ENCODE measurements around the gene C1orf159. TPM values are rescaled to one million over a fixed set of nuclear protein-coding genes. Genes with fewer than 3 reads are reported as not detected.

C1orf159 gene
- total and polyA plus RNA-seq, 9 of the 15 experiments (the other 6 are each of a cell fraction or from before 2014, with no cell fraction given), result 0.28 to 54.9 (median 10.6) TPM

- TF ChIP-seq ATF6 (CRISPR knock-in tag; IDR thresholded peaks at IDR 0.05), result 0 out of 2 replicates have a peak, but pooled peaks have one; percentile 72
- TF ChIP-seq ARID3A (IDR thresholded peaks at IDR 0.05; ENCODE audit: borderline replicate concordance, low read depth, low read length), result no peak
- 0 out of 4 replicates have a peak, but pooled peaks of 1 of the 2 experiments have one; percentile 61 for TF ChIP-seq BCLAF1 (IDR thresholded peaks at IDR 0.05; ENCODE audit: borderline replicate concordance in 1 of 2, control insufficient read depth in 1 of 2, low read depth in 2 of 2, low read length in 1 of 2)
- no peak for TF ChIP-seq HDAC6 (IDR thresholded peaks at IDR 0.05; ENCODE audit: low read depth, low read length)
- no peak for TF ChIP-seq MCM5 (IDR thresholded peaks at IDR 0.05; ENCODE audit: low read depth)
- TF ChIP-seq ATF3 (IDR thresholded peaks at IDR 0.05), result no peak
- no peak for TF ChIP-seq ATF3 (CRISPR knock-in tag; conservative IDR thresholded peaks at IDR 0.05)
- TF ChIP-seq MAFG (tag; conservative IDR thresholded peaks at IDR 0.05), result no peak
- TF ChIP-seq ZNF431 (CRISPR knock-in tag; IDR thresholded peaks at IDR 0.05), result no peak
- no peak for TF ChIP-seq ZNF146 (CRISPR knock-in tag; IDR thresholded peaks at IDR 0.05; ENCODE audit: unreplicated experiment)
- peak; percentile 83 for TF ChIP-seq GABPA (tag; conservative IDR thresholded peaks at IDR 0.05; ENCODE audit: low read depth)
- peak; percentile 53 for TF ChIP-seq RBM25 (IDR thresholded peaks at IDR 0.05; ENCODE audit: low read depth, low read length, severe bottlenecking)
- TF ChIP-seq CHAMP1 (IDR thresholded peaks at IDR 0.05), result no peak
Observed at GRCh38 chr1:1115786-1116700, at the start of gene C1orf159 (continued).
